HG03460 (cell line): ENCODE data around the gene C1QA.
"Not testable (repeated sequence)": the region's sequence is repeated elsewhere in the genome, so short reads cannot be mapped to it uniquely, and the experiment has no call there.

ENCODE experiments used
- ATAC-seq: cut with Tn5 transposase; IDR thresholded peaks from one replicate; pipeline ENCODE4 v1.9.1; 2021; ENCODE audit not compliant: unreplicated experiment

The C1QA gene

DNA sequence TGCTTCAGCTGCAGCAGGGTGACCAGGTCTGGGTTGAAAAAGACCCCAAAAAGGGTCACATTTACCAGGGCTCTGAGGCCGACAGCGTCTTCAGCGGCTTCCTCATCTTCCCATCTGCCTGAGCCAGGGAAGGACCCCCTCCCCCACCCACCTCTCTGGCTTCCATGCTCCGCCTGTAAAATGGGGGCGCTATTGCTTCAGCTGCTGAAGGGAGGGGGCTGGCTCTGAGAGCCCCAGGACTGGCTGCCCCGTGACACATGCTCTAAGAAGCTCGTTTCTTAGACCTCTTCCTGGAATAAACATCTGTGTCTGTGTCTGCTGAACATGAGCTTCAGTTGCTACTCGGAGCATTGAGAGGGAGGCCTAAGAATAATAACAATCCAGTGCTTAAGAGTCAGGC, 2.9 kb downstream of the C1QA start:
- ATAC-seq, result no peak

GRCh38 chr1:22641247-22641646, 4.8 kb downstream of the C1QA start:
- no peak for ATAC-seq

GRCh38 chr1:22641906-22642636, 5.6 kb downstream of the C1QA start:
- no peak for ATAC-seq

GRCh38 chr1:22643381-22643780, 7.0 kb downstream of the C1QA start, which contains the start of gene C1QC:
C1QC (plus strand) TSS chr1:22643633; CDS start chr1:22644024, 391 bp downstream.
- ATAC-seq, result no peak

GRCh38 chr1:22643928-22644327, 7.5 kb downstream of the C1QA start:
- no peak for ATAC-seq

- no peak for ATAC-seq
Observed at GRCh38 chr1:22645931-22646330, 9.5 kb downstream of the C1QA start.

- ATAC-seq, result no peak
Observed at GRCh38 chr1:22646384-22646783, 10.0 kb downstream of the C1QA start.

- no peak for ATAC-seq
Observed at GRCh38 chr1:22650089-22650693, 13.8 kb downstream of the C1QA start.

DNA sequence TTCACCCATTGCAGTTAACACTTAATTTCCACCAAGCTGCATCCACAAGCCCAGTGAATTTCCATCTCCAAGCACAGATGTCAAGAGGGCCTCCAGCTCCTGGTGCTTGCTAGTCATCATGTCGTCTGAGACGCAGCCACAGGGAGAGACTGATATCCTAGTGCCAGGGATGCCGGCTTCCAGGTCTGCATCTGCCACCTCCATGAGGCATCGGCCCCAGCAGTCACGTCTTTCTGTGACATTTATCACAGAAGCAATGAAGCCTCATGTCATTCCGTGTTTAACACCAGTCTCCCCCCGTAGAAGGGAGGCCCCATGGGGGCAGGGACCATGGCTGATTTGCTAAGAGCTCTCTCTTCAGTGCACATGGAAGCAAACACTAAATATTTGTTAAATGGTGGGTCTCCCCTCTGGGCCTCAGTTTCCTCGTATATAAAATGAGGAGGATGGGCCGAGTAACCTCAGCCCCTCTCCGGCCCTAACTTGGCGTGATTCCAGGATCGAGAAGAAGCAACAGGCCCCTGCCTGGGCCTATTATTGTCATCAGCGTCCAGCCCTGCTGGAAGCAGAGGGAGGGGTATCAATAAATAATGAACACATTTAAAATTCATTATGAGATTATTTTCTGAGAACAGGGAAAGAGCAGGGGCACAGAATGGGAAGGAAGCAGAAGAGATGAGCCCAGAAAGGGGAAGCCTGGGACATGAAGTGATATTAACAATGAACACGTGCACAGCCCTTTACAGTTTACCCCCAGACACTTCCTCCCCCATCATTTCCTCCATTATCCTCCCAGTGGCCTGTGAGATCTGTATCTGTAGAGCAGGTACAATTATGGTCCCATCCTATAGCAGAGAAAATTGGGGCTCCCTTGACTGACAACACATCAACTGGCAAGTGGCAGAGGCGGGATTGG, 15.8 kb downstream of the C1QA start:
- ATAC-seq, result no peak

DNA sequence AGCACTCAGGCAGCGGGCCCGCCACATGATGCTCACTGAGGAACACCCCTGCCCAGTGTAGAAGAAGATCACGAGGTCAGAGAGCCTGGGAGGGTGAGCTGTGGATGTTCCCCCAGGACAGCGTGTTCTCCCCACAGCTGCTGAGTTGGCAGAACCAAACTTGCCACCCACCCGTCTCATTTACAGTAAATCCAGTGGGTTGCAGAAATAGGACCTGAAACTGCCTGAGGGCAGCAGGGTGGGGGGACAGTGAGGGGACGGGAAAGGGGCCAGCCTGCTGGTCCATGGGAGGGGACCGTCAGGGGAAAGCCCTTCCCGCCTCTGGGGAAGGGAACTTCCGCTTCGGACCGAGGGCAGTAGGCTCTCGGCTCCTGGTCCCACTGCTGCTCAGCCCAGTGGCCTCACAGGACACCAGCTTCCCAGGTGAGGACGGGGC, 16.5 kb downstream of the C1QA start, which contains the start of gene C1QB:
Gene C1QB, plus strand, starts transcription at position 356 of the 436 bp plus-strand sequence. CDS start 6,227 bp downstream, outside the sequence.
- no peak for ATAC-seq

- no peak for ATAC-seq
Observed at GRCh38 chr1:22654692-22655091, 18.3 kb downstream of the C1QA start.

- no peak for ATAC-seq
Observed at GRCh38 chr1:22658385-22659163, 22.1 kb downstream of the C1QA start.

DNA sequence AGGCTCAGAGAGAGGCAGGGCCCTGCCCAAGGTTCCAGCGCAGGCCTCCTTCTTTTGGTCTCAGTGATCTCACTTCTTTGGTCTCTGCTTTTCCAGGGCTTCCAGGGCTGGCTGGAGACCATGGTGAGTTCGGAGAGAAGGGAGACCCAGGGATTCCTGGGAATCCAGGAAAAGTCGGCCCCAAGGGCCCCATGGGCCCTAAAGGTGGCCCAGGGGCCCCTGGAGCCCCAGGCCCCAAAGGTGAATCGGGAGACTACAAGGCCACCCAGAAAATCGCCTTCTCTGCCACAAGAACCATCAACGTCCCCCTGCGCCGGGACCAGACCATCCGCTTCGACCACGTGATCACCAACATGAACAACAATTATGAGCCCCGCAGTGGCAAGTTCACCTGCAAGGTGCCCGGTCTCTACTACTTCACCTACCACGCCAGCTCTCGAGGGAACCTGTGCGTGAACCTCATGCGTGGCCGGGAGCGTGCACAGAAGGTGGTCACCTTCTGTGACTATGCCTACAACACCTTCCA, 24.4 kb downstream of the C1QA start:
- ATAC-seq, result no peak

- no peak for ATAC-seq
Observed at GRCh38 chr1:22661880-22662279, 25.5 kb downstream of the C1QA start.

DNA sequence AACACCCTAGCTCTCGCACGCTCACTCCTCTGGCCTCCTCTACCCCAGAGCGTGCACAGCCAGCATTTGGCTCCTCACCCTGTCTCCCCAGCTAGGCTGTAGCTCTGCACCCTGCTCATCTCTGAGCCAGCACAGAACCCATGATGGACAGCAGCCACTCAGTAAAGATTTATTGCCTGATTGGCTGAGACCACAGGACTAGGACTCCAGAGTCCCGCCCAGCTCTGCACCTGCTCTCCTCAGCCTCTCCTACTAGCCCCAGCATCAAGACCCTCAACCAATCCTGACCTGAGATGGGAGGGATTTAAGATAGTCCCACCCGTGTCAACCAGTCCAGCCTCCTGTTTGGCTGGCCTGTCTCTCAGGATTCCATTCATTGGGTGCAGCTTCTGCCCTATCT, 25.9 kb downstream of the C1QA start:
- no peak for ATAC-seq

- no peak for ATAC-seq
Observed at GRCh38 chr1:22662986-22663408, 26.6 kb downstream of the C1QA start.

GRCh38 chr1:22665752-22666151, 29.3 kb downstream of the C1QA start:
- ATAC-seq, result no peak

GRCh38 chr1:22666412-22666811, 30.0 kb downstream of the C1QA start:
- ATAC-seq, result no peak

DNA sequence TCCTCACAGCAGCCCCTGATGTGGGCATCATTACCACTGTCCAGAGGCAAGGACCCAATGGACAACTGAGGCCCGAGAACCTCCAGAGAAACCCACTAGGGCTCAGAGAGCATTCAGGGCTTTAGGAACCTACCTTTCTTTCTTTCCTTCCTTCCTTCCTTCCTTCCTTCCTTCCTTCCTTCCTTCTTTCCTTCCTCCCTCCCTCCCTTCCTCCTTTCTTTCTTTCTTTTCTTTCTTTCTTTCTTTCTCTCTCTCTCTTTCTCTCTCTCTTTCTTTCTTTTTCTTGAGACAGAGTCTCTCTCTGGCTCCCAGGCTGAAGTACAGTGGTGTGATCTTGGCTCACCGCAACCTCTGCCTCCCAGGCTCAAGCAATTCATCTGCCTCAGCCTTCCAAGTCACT, 32.4 kb downstream of the C1QA start:
- not testable (repeated sequence) for ATAC-seq

- ATAC-seq, result no peak
Observed at GRCh38 chr1:22670352-22670975, 34.0 kb downstream of the C1QA start.
